ENCODE measurements around the gene MASP2. TPM values are rescaled to one million over a fixed set of nuclear protein-coding genes. Genes with fewer than 3 reads are reported as not detected.

MASP2 gene
- total RNA-seq, 2 experiments from 2014 or later, result 0.38 TPM; not detected in 1

DNA sequence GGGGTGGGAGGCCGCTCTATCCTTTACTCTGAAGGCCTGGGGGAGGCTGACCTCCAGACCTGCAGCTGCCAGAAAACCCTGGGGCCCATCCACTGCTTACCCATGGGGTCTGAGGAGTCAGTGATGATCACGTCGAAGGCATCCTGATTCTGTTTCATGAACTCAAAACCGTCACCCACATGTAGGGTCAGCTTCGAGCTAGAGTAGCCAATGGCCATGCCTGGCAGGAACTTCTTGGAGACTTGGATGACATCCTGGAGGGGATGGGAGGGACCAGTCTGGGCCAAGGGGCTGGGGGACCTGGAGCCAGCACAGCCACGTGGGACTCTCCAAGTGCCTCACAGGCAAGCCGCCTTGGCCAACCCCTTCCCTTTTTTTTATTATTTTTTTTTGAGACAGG is 9.5 kb upstream of the MASP2 start:
- intact Hi-C loops (cut with micrococcal nuclease; ENCODE audit: unreplicated experiment), result no loop called here
- H3K4me1 ChIP-seq (ENCODE audit: insufficient read depth, low read length, poor library complexity, severe bottlenecking), result peaks cover 53% of the 10 kb centered on the region
- H3K27ac ChIP-seq (ENCODE audit: low read depth, low read length, poor library complexity, severe bottlenecking), result no peak overlapping the region
- ChIA-PET POLR2A (interaction anchor here (0.6 to 1.6 kb wide), 3 partner anchors 19 to 225 kb away, joined by 3 to 4 read pairs (median 3); no protein-coding TSS in a partner anchor), CTCF (ENCODE audit: unreplicated experiment) (interaction anchor here (0.7 kb wide), 1 partner anchor 573 kb away, joined by 7 read pairs; no protein-coding TSS in a partner anchor)
- 0 out of 2 replicates have a peak, but pooled peaks cover 3% of the 10 kb centered on the region for H4K20me1 ChIP-seq (ENCODE audit: insufficient read depth, low read length)
- H3K4me3 ChIP-seq (ENCODE audit: low read depth, low read length, poor library complexity, severe bottlenecking), result no peak overlapping the region
- no peak overlapping the region for H3K4me2 ChIP-seq (ENCODE audit: low read length)
- no peak overlapping the region for H2AFZ ChIP-seq (ENCODE audit: low read length)
- no peak for TF ChIP-seq EZH2phosphoT487 (IDR thresholded peaks at IDR 0.05; ENCODE audit: borderline replicate concordance, low read depth, low read length)
- TF ChIP-seq, protein P1, sequence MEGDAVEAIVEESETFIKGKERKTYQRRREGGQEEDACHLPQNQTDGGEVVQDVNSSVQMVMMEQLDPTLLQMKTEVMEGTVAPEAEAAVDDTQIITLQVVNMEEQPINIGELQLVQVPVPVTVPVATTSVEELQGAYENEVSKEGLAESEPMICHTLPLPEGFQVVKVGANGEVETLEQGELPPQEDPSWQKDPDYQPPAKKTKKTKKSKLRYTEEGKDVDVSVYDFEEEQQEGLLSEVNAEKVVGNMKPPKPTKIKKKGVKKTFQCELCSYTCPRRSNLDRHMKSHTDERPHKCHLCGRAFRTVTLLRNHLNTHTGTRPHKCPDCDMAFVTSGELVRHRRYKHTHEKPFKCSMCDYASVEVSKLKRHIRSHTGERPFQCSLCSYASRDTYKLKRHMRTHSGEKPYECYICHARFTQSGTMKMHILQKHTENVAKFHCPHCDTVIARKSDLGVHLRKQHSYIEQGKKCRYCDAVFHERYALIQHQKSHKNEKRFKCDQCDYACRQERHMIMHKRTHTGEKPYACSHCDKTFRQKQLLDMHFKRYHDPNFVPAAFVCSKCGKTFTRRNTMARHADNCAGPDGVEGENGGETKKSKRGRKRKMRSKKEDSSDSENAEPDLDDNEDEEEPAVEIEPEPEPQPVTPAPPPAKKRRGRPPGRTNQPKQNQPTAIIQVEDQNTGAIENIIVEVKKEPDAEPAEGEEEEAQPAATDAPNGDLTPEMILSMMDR (conservative IDR thresholded peaks at IDR 0.05; ENCODE audit: low read length), result no peak
- no peaks in the 10 kb centered on the region for H3K9me2 ChIP-seq (ENCODE audit: insufficient read depth, low read length)
- DNase-seq (ENCODE audit: low spot score), result no peak
- peaks cover 57% of the 10 kb centered on the region for H3K36me3 ChIP-seq (ENCODE audit: insufficient read depth, low read length)
- BruUV-seq (replicated peaks), result no TSS peak
- peaks cover 46% of the 10 kb centered on the region for H3K79me2 ChIP-seq (ENCODE audit: insufficient read depth, low read depth, low read length)
- no peaks in the 10 kb centered on the region for H3K9me3 ChIP-seq (ENCODE audit: low read length)

DNA sequence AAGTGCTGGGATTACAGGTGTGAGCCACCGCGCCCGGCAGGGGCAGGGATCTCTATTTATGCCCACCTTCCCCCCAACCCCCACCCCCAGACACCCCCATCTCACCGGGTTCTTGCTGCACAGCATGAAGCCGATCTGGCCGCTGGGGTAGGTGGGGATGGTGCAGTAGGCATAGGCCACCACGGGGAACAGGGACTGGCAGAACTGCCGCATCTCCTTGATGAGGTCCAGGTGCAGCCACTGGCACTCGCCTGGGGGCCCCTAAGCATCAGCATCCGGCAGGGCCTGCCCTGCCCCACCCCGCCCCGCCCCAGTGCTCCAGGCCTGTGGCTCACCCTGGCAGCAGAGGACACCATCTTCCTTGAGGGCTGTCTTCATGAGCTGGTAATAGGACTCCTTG is 8.6 kb upstream of the MASP2 start:
- Histone ChIP-seq H3K4me1 (ENCODE audit: insufficient read depth, low read length, poor library complexity, severe bottlenecking) (peaks cover 49% of the 10 kb centered on the region), H3K36me3 (ENCODE audit: insufficient read depth, low read length) (peaks cover 57% of the 10 kb centered on the region), H3K27ac (ENCODE audit: low read depth, low read length, poor library complexity, severe bottlenecking) (no peak overlapping the region), H3K9me3 (ENCODE audit: low read length) (no peaks in the 10 kb centered on the region), H4K20me1 (ENCODE audit: insufficient read depth, low read length) (0 out of 2 replicates have a peak, but pooled peaks cover 3% of the 10 kb centered on the region), H3K4me3 (ENCODE audit: low read depth, low read length, poor library complexity, severe bottlenecking) (no peak overlapping the region), H2AFZ (ENCODE audit: low read length) (no peak overlapping the region), H3K4me2 (ENCODE audit: low read length) (no peak overlapping the region), H3K79me2 (ENCODE audit: insufficient read depth, low read depth, low read length) (peaks cover 37% of the 10 kb centered on the region), H3K9me2 (ENCODE audit: insufficient read depth, low read length) (no peaks in the 10 kb centered on the region)
- ChIA-PET POLR2A (interaction anchor here (0.6 to 1.6 kb wide), 2 partner anchors 18 to 35 kb away, joined by 3 to 4 read pairs; no protein-coding TSS in a partner anchor), CTCF (ENCODE audit: unreplicated experiment) (interaction anchor here (0.7 kb wide), 1 partner anchor 574 kb away, joined by 7 read pairs; no protein-coding TSS in a partner anchor)
- no TSS peak for BruUV-seq (replicated peaks)
- TF ChIP-seq, protein P1 (conservative IDR thresholded peaks at IDR 0.05; ENCODE audit: low read length), result no peak
- TF ChIP-seq EZH2phosphoT487 (IDR thresholded peaks at IDR 0.05; ENCODE audit: borderline replicate concordance, low read depth, low read length), result no peak
- intact Hi-C loops (cut with micrococcal nuclease; ENCODE audit: unreplicated experiment), result no loop called here
- no peak for DNase-seq (ENCODE audit: low spot score)

DNA sequence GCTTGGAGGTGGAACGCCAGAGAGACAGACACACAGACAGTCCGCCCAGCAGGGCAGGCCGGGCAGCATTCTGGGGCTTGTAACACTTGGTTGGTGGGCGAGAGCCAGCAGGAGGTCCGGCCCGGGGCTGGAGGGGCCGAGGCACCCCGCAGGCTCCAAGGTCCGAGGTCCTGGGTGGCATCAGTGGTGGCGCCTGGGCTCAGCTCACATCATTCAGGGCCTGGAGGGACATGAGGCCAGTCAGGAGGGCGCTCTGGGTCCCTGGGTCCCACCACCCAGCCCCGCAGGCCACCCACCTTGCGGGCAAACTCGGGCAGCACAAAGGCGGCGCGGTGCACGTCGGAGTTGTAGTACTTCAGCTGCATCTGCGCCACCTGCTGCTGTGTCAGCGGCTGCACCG is 7.6 kb upstream of the MASP2 start:
- Histone ChIP-seq H3K79me2 (ENCODE audit: insufficient read depth, low read depth, low read length) (peaks cover 32% of the 10 kb centered on the region), H3K27ac (ENCODE audit: low read depth, low read length, poor library complexity, severe bottlenecking) (peak overlapping the region; percentile 76), H4K20me1 (ENCODE audit: insufficient read depth, low read length) (0 out of 2 replicates have a peak, but pooled peaks cover 3% of the 10 kb centered on the region), H3K36me3 (ENCODE audit: insufficient read depth, low read length) (peaks cover 57% of the 10 kb centered on the region), H2AFZ (ENCODE audit: low read length) (no peak overlapping the region), H3K4me1 (ENCODE audit: insufficient read depth, low read length, poor library complexity, severe bottlenecking) (peaks cover 49% of the 10 kb centered on the region), H3K4me3 (ENCODE audit: low read depth, low read length, poor library complexity, severe bottlenecking) (no peak overlapping the region), H3K9me3 (ENCODE audit: low read length) (no peaks in the 10 kb centered on the region), H3K9me2 (ENCODE audit: insufficient read depth, low read length) (no peaks in the 10 kb centered on the region), H3K4me2 (ENCODE audit: low read length) (0 out of 2 replicates have a peak overlapping the region, but pooled peaks have one; percentile 23)
- ChIA-PET POLR2A (no interaction called here), CTCF (ENCODE audit: unreplicated experiment) (no interaction called here)
- TF ChIP-seq, protein P1 (conservative IDR thresholded peaks at IDR 0.05; ENCODE audit: low read length), result no peak
- TF ChIP-seq EZH2phosphoT487 (IDR thresholded peaks at IDR 0.05; ENCODE audit: borderline replicate concordance, low read depth, low read length), result no peak
- intact Hi-C loops (cut with micrococcal nuclease; ENCODE audit: unreplicated experiment), result no loop called here
- no peak for DNase-seq (ENCODE audit: low spot score)
- TSS peak; percentile 22 for BruUV-seq (replicated peaks)
